Choroid plexus epithelial cell (primary cell): ENCODE data around the gene RBM38.
A peak's percentile ranks its signal among the peaks of the same experiment; 100 is the strongest.

ENCODE experiments used
- DNase-seq: peaks from one replicate; pipeline ENCODE4 v3.0.0-alpha.2; 2010; ENCODE audit warnings: low read depth
- H3K4me3 ChIP-seq: 2 replicates; pipeline ENCODE4 v1.5.1; 2011; ENCODE audit warnings: low read depth, mild to moderate bottlenecking, control low read depth, low read length, moderate library complexity
- CTCF ChIP-seq: conservative IDR thresholded peaks from 2 replicates; pipeline ENCODE4 v1.5.1; 2011; ENCODE audit warnings: low read depth, mild to moderate bottlenecking, control low read depth, inconsistent platforms, low read length, moderate library complexity

The RBM38 gene

GRCh38 chr20:57420571-57421252 lies 29.5 kb downstream of the RBM38 start:
- TF ChIP-seq CTCF = no peak
- H3K4me3 ChIP-seq = no peak overlapping the region
- DNase-seq = no peak

- no peak overlapping the region for H3K4me3 ChIP-seq
- no peak for DNase-seq
- no peak for TF ChIP-seq CTCF
Measured at GRCh38 chr20:57421253-57422220, 30.3 kb downstream of the RBM38 start.

- no peak for DNase-seq
- no peak for TF ChIP-seq CTCF
- no peak overlapping the region for H3K4me3 ChIP-seq
Measured at GRCh38 chr20:57422254-57422653, 31.1 kb downstream of the RBM38 start.

- TF ChIP-seq CTCF = no peak
- no peak overlapping the region for H3K4me3 ChIP-seq
- peak; percentile 37 for DNase-seq
Measured at GRCh38 chr20:57425150-57426013, 34.2 kb downstream of the RBM38 start.

- H3K4me3 ChIP-seq = no peak overlapping the region
- DNase-seq = no peak
- no peak for TF ChIP-seq CTCF
Measured at GRCh38 chr20:57426271-57426689, 35.1 kb downstream of the RBM38 start.

GRCh38 chr20:57426831-57427230 lies 35.6 kb downstream of the RBM38 start:
- no peak for DNase-seq
- TF ChIP-seq CTCF = no peak
- H3K4me3 ChIP-seq = no peak overlapping the region
